CD4-positive, alpha-beta T cell treated with Interleukin-17A for 4 hours (primary cell): Measurements from ENCODE around the gene PITHD1.
"Not testable (repeated sequence)": the region's sequence is repeated elsewhere in the genome, so short reads cannot be mapped to it uniquely, and the experiment has no call there.

ENCODE experiments used
- DNase-seq: peaks from one replicate; pipeline ENCODE4 v3.0.0-alpha.2; 2020; ENCODE audit warnings: mixed read lengths

The PITHD1 gene

GRCh38 chr1:23827717-23828116 lies 49.5 kb downstream of the PITHD1 start:
- no peak for DNase-seq

GRCh38 chr1:23834156-23834555 lies 55.9 kb downstream of the PITHD1 start:
- not testable (repeated sequence) for DNase-seq

- no peak for DNase-seq
These were observed 57.8 kb downstream of the PITHD1 start for GRCh38 chr1:23836037-23836436.
